K562 (cell line): ENCODE results near the gene FMNL1. TPM values are rescaled to one million over a fixed set of nuclear protein-coding genes. Genes with fewer than 3 reads are reported as not detected.

ENCODE experiments used
- ATAC-seq: fragments of 200-7000 bp; cut with Tn5 transposase; 3 replicates; pipeline ENCODE4 v1.9.1; 2020; ENCODE audit warnings: moderate library complexity
- BruUV-seq: library from RNA; stranded (reverse); fragments of 400-500 nt; replicated peaks from 2 replicates; lab custom pipeline; 2021; lab: Mats Ljungman, UMichigan
- CTCF ChIA-PET: fragments of 300-600 bp; formaldehyde crosslinking; extraction: SDS; loops from one replicate; lab custom pipeline; 2021; ENCODE audit warnings: low intra/inter-chr PET ratio; lab: Yijun Ruan, JAX
- POLR2A ChIA-PET: fragments of 300-600, 350-650 bp; sonication (Branson Sonifier 250); formaldehyde crosslinking; extraction: SDS; loops from one replicate; lab custom pipeline; 2021; ENCODE audit warnings: antibody characterized with exemption, inconsistent platforms; lab: Yijun Ruan, JAX
- DNase-seq, 4 experiments: peaks; one replicate each; pipeline versions ENCODE4 v3.0.0 to v3.0.0-alpha.2; 2011 to 2018; ENCODE audit warnings: low spot score in 3 of 4, mixed read lengths in 3 of 4; ENCODE audit errors: extremely low read depth in 1 of 4
- FAIRE-seq: peaks from 2 replicates; lab custom pipeline; 2011; peaks lifted over from hg19 to GRCh38; lab: Jason Lieb, UNC
- H2AFZ ChIP-seq: 2 replicates; pipeline ENCODE4 v1.6.0; 2011; ENCODE audit warnings: low read depth, low read length, control low read depth, inconsistent platforms
- H3K27ac ChIP-seq: fragments of 200-600 bp; 3 replicates; pipeline ENCODE4 v1.8.0; 2011; ENCODE audit warnings: low read depth, mild to moderate bottlenecking, control low read depth, inconsistent platforms, low read length, moderate library complexity, mixed read lengths; ENCODE audit errors: extremely low read depth
- H3K27me3 ChIP-seq, 2 experiments: fragments of 300-600 bp in 1 of 2; 2 replicates in 1 of 2; 3 replicates in 1 of 2; pipeline versions ENCODE4 v1.6.0 to v1.8.0; 2011; ENCODE audit warnings: inconsistent platforms in 2 of 2, low read length in 2 of 2, mild to moderate bottlenecking in 1 of 2, mixed read lengths in 1 of 2, moderate library complexity in 1 of 2; ENCODE audit not compliant: control insufficient read depth in 2 of 2, insufficient read depth in 2 of 2
- H3K36me3 ChIP-seq: fragments of 300-600 bp; 3 replicates; pipeline ENCODE4 v1.8.0; 2011; ENCODE audit warnings: mild to moderate bottlenecking, low read length, inconsistent platforms; ENCODE audit not compliant: control insufficient read depth, insufficient read depth
- H3K4me1 ChIP-seq, 2 experiments: fragments of 200-600 bp in 1 of 2; replicated peaks in 1 of 2; 2 replicates in 1 of 2; 3 replicates in 1 of 2; pipeline versions ENCODE4 v1.5.1 to v1.8.0; 2011; ENCODE audit warnings: inconsistent platforms in 2 of 2, low read length in 2 of 2, mild to moderate bottlenecking in 1 of 2, mixed read lengths in 1 of 2, moderate library complexity in 1 of 2; ENCODE audit not compliant: control insufficient read depth in 2 of 2, insufficient read depth in 2 of 2
- H3K4me2 ChIP-seq: 2 replicates; pipeline ENCODE4 v1.6.1; 2011; ENCODE audit warnings: low read length, control low read depth, inconsistent platforms, mixed read lengths; ENCODE audit not compliant: insufficient read depth
- H3K4me3 ChIP-seq: fragments of 200-600 bp; sonication (generic), shearing (Covaris generic); 2 replicates; pipeline ENCODE4 v1.5.1; 2016; ENCODE audit warnings: control low read depth, inconsistent platforms
- H3K79me2 ChIP-seq: fragments of 200-600 bp; 3 replicates; pipeline ENCODE4 v1.8.0; 2011; ENCODE audit warnings: low read length, inconsistent platforms; ENCODE audit not compliant: control insufficient read depth, insufficient read depth
- H3K9ac ChIP-seq, 2 experiments: 2 replicates each; pipeline versions ENCODE4 v1.6.0 to v1.6.1; 2011; ENCODE audit warnings: low read depth in 2 of 2, low read length in 2 of 2, control low read depth in 1 of 2, inconsistent platforms in 1 of 2, mild to moderate bottlenecking in 1 of 2, mixed read lengths in 1 of 2; ENCODE audit not compliant: insufficient read depth in 1 of 2
- H3K9me1 ChIP-seq: one replicate; pipeline ENCODE4 v1.6.0; 2011; ENCODE audit warnings: inconsistent platforms, mild to moderate bottlenecking, low read length, moderate library complexity; ENCODE audit not compliant: control insufficient read depth, insufficient read depth
- H3K9me3 ChIP-seq: replicated peaks from 2 replicates; pipeline ENCODE4 v1.5.1; 2011; ENCODE audit warnings: low read depth, low read length, inconsistent platforms; ENCODE audit not compliant: control insufficient read depth, insufficient read depth
- H4K20me1 ChIP-seq: replicated peaks from 2 replicates; pipeline ENCODE4 v1.6.1; 2011; ENCODE audit warnings: low read length, inconsistent platforms, mixed read lengths; ENCODE audit not compliant: control insufficient read depth, insufficient read depth
- CBFA2T3 ChIP-seq: fragments of 450-650 bp; IDR thresholded peaks from 2 replicates; pipeline ENCODE4 v1.6.1; 2017
- DDX20 ChIP-seq: fragments of 450-650 bp; IDR thresholded peaks from 2 replicates; pipeline ENCODE4 v1.6.1; 2016; ENCODE audit warnings: missing genetic modification characterization, low read depth, mild to moderate bottlenecking, missing compliant biosample characterization, moderate library complexity
- MBD2 ChIP-seq: sonication (generic); IDR thresholded peaks from 2 replicates; pipeline ENCODE4 v1.6.1; 2016; ENCODE audit warnings: low read depth, borderline replicate concordance
- RBFOX2 ChIP-seq: fragments of 200-400 bp; formaldehyde crosslinking; IDR thresholded peaks from 2 replicates; pipeline ENCODE4 v1.6.1; 2017; ENCODE audit warnings: low read depth, mild to moderate bottlenecking, low read length, moderate library complexity
- SMARCC2 ChIP-seq: fragments of 450-650 bp; IDR thresholded peaks from 2 replicates; pipeline ENCODE4 v1.6.1; 2017; ENCODE audit warnings: antibody characterized with exemption, moderate library complexity, mild to moderate bottlenecking, low read depth
- ZBTB7A ChIP-seq: IDR thresholded peaks from 2 replicates; pipeline ENCODE4 v1.6.1; 2011; ENCODE audit warnings: low read depth, mild to moderate bottlenecking, low read length, moderate library complexity, borderline replicate concordance; ENCODE audit not compliant: control insufficient read depth
- ZFX ChIP-seq: sonication (generic); formaldehyde crosslinking; IDR thresholded peaks from 2 replicates; pipeline ENCODE4 v1.8.0; 2022; ENCODE audit warnings: mild to moderate bottlenecking, missing genetic modification reagents, moderate library complexity
- ZNF12 ChIP-seq: sonication (generic); formaldehyde crosslinking; IDR thresholded peaks from 2 replicates; pipeline ENCODE4 v1.4.0; 2020; ENCODE audit warnings: mild to moderate bottlenecking, missing genetic modification reagents
- WGBS: fragments of 100-300 bp; shearing (Covaris generic); methylation state at CpG from one replicate; pipeline ENCODE4 v1.1.6; 2016; ENCODE audit warnings: low coverage, mixed read lengths; ENCODE audit not compliant: insufficient coverage; ENCODE audit errors: missing lambda C conversion rate; 5-methylcytosine and 5-hydroxymethylcytosine counted together
- in situ Hi-C: fragments of 300-500 bp; cut with MboI; formaldehyde crosslinking; loops from 4 replicates; pipeline ENCODE4 v1.15.0; 2018; ENCODE audit warnings: inconsistent platforms, mixed read lengths
- intact Hi-C: fragments of 100-400 bp; cut with micrococcal nuclease; formaldehyde crosslinking; loops from 2 replicates; pipeline ENCODE4 v1.14.2; 2022
- polyA plus RNA-seq, 8 experiments: library from polyadenylated mRNA; depleted of rRNA in 4 of 8; stranded (reverse) in 5 of 8; unstranded in 3 of 8; fragments of >200 nt; fragmentation: Nextera tagmentation in 2 of 8; fragmentation: Illumina TruSeq in 1 of 8; extraction: Ambion mirVana in 2 of 8; extraction: Trizol in 1 of 8; gene quantifications; 2 replicates each; pipeline versions ENCODE4 v1.2.1 to v1.2.3, GENCODE V29; 2011 to 2014; ENCODE audit warnings: inconsistent platforms in 1 of 8, missing spikeins in 1 of 8
- total RNA-seq, 7 experiments: library from RNA; depleted of rRNA in 6 of 7; stranded (reverse); fragments of >200 nt in 6 of 7; fragmentation: Illumina TruSeq in 2 of 7; extraction: Trizol in 2 of 7; gene quantifications; 2 replicates each; pipeline versions ENCODE4 v1.2.1 to v1.2.3, GENCODE V29; 2011 to 2021; ENCODE audit warnings: low replicate concordance in 1 of 7
- TF ChIP-seq, protein P1 (sequence below): sonication (generic); formaldehyde crosslinking; IDR thresholded peaks from 2 replicates; pipeline ENCODE4 v1.4.0; 2020; ENCODE audit warnings: mild to moderate bottlenecking, missing genetic modification reagents
- TF ChIP-seq, protein P2 (sequence below): fragments of 200-400 bp; formaldehyde crosslinking; IDR thresholded peaks from 2 replicates; pipeline ENCODE4 v1.6.1; 2017; ENCODE audit warnings: mild to moderate bottlenecking, low read depth, low read length, moderate library complexity
- TF ChIP-seq, protein P3 (sequence below): fragments of 450-650 bp; formaldehyde crosslinking; conservative IDR thresholded peaks from 2 replicates; pipeline ENCODE4 v1.4.0; 2022; ENCODE audit warnings: mild to moderate bottlenecking, missing genetic modification characterization
- TF ChIP-seq, protein P4 (sequence below), 2 experiments: fragments of 450-650 bp in 1 of 2; sonication (generic) in 1 of 2; formaldehyde crosslinking in 1 of 2; IDR thresholded peaks in 1 of 2; conservative IDR thresholded peaks in 1 of 2; 2 replicates each; pipeline versions ENCODE4 v1.6.1 to v1.8.1; 2016 to 2023; ENCODE audit warnings: mild to moderate bottlenecking in 2 of 2, moderate library complexity in 2 of 2, inconsistent platforms in 1 of 2, missing genetic modification reagents in 1 of 2

FMNL1 gene
- total and polyA plus RNA-seq, 9 of the 15 experiments (the other 6 are each of a cell fraction or from before 2014, with no cell fraction given): 0.70 to 36.6 (median 7.7) TPM

DNA sequence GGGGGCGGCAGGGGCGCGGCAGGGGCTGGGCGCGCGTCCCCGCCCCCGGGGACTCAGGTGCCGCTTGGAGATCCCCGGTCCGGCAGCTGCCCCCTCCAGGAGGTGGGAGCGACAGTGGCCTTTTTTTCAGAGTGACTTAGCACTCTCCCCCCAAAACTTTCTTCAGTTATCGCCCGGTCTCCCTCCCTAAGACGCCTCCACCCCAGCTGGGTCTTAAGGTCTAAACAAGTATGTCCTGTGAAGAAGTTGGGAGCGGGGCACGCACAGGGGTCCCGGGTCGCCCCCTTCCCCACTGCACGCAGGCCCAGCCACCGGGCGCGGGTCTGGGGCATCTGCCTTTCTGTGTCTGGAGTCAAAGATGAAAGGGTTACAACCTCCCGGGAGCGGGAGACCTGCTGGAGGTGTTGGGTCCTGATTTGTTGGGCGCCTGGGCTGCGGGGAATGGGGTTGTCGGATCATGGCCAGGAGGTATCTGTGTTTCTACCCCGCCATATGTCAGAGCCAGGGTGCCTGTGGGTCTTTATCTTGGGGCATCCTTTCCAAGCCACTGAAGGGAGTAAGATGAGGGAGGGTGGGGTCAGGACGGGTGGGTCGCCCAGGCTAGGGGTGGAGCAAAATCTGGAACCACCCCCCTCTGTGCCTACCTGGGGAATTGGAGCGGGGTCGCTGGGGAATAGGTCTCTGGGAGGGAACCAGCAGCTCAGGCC lies 757 bp downstream of the FMNL1 start:
- in situ Hi-C loops: no loop called here
- peak overlapping the region; percentile 44 to 89 for H3K9ac ChIP-seq
- TF ChIP-seq, protein P1, sequence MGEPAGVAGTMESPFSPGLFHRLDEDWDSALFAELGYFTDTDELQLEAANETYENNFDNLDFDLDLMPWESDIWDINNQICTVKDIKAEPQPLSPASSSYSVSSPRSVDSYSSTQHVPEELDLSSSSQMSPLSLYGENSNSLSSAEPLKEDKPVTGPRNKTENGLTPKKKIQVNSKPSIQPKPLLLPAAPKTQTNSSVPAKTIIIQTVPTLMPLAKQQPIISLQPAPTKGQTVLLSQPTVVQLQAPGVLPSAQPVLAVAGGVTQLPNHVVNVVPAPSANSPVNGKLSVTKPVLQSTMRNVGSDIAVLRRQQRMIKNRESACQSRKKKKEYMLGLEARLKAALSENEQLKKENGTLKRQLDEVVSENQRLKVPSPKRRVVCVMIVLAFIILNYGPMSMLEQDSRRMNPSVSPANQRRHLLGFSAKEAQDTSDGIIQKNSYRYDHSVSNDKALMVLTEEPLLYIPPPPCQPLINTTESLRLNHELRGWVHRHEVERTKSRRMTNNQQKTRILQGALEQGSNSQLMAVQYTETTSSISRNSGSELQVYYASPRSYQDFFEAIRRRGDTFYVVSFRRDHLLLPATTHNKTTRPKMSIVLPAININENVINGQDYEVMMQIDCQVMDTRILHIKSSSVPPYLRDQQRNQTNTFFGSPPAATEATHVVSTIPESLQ (CRISPR knock-in tag): no peak
- TF ChIP-seq ZFX (0 out of 2 replicates have a peak, but pooled peaks have one; percentile 12), ZNF12 (CRISPR knock-in tag) (peak; percentile 33; the same call in 1 of the 2 replicates), CBFA2T3 (peak; percentile 20; the same call in 1 of the 2 replicates), DDX20 (no peak), MBD2 (peak; percentile 19; the same call in 1 of the 2 replicates), ZBTB7A (peak; percentile 79; the same call in 1 of the 2 replicates), SMARCC2 (no peak), RBFOX2 (0 out of 2 replicates have a peak, but pooled peaks have one; percentile 29)
- TF ChIP-seq, protein P2, sequence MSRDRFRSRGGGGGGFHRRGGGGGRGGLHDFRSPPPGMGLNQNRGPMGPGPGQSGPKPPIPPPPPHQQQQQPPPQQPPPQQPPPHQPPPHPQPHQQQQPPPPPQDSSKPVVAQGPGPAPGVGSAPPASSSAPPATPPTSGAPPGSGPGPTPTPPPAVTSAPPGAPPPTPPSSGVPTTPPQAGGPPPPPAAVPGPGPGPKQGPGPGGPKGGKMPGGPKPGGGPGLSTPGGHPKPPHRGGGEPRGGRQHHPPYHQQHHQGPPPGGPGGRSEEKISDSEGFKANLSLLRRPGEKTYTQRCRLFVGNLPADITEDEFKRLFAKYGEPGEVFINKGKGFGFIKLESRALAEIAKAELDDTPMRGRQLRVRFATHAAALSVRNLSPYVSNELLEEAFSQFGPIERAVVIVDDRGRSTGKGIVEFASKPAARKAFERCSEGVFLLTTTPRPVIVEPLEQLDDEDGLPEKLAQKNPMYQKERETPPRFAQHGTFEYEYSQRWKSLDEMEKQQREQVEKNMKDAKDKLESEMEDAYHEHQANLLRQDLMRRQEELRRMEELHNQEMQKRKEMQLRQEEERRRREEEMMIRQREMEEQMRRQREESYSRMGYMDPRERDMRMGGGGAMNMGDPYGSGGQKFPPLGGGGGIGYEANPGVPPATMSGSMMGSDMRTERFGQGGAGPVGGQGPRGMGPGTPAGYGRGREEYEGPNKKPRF: no peak
- TF ChIP-seq, protein P3, sequence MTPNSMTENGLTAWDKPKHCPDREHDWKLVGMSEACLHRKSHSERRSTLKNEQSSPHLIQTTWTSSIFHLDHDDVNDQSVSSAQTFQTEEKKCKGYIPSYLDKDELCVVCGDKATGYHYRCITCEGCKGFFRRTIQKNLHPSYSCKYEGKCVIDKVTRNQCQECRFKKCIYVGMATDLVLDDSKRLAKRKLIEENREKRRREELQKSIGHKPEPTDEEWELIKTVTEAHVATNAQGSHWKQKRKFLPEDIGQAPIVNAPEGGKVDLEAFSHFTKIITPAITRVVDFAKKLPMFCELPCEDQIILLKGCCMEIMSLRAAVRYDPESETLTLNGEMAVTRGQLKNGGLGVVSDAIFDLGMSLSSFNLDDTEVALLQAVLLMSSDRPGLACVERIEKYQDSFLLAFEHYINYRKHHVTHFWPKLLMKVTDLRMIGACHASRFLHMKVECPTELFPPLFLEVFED: no peak
- TF ChIP-seq, protein P4, sequence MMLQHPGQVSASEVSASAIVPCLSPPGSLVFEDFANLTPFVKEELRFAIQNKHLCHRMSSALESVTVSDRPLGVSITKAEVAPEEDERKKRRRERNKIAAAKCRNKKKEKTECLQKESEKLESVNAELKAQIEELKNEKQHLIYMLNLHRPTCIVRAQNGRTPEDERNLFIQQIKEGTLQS (IDR thresholded peaks at IDR 0.05): no peak
- TF ChIP-seq, protein P4 (CRISPR knock-in tag; conservative IDR thresholded peaks at IDR 0.05): no peak

More for the DNA sequence above, 757 bp downstream of the FMNL1 start:
- Histone ChIP-seq H3K27ac (peak overlapping the region; percentile 68; the same call in 1 of the 3 replicates), H3K4me3 (peak overlapping the region; percentile 61), H3K79me2 (peaks cover 53% of the 10 kb centered on the region), H3K4me1 (peaks cover 48 to 64% of the 10 kb centered on the region in 2 experiments), H3K27me3 (no peaks in the 10 kb centered on the region), H2AFZ (peak overlapping the region; percentile 36; the same call in 1 of the 2 replicates), H4K20me1 (no peaks in the 10 kb centered on the region), H3K9me1 (no peaks in the 10 kb centered on the region), H3K36me3 (no peaks in the 10 kb centered on the region), H3K9me3 (no peaks in the 10 kb centered on the region), H3K4me2 (peak overlapping the region; percentile 65)
- ChIA-PET POLR2A (interaction anchor here (0.6 kb wide), 3 partner anchors 70 to 341 kb away, joined by 3 to 5 read pairs (median 3); partner anchors contain the start of gene HEXIM1), CTCF (no interaction called here)
- WGBS: 2% methylated on average over 21 of the region's 33 CpGs
- BruUV-seq: no TSS peak
- FAIRE-seq (no peak), ATAC-seq (no peak; the same call in 2 of the 3 replicates), DNase-seq (peak; percentile 56 to 79 (median 71))
- intact Hi-C loops: no loop called here
